H1 (cell line): ENCODE measurements around the gene PCIF1. TPM values are rescaled to one million over a fixed set of nuclear protein-coding genes. Genes with fewer than 3 reads are reported as not detected.

Experiments
- ATF2 ChIP-seq: IDR thresholded peaks from 2 replicates; pipeline ENCODE4 v1.6.1; 2012; ENCODE audit warnings: low read length, inconsistent platforms
- CBX5 ChIP-seq: fragments of 300-800, 300-1000 bp; sonication (generic); IDR thresholded peaks from 2 replicates; pipeline ENCODE4 v1.7.1; 2016; ENCODE audit warnings: antibody characterized with exemption, low read length, low read depth
- KDM1A ChIP-seq: fragments of 200-600, 300-600 bp; sonication (generic); IDR thresholded peaks from 2 replicates; pipeline ENCODE4 v1.7.1; 2016; ENCODE audit warnings: mild to moderate bottlenecking, low read length, borderline replicate concordance
- RAD21 ChIP-seq, 2 experiments: IDR thresholded peaks in 1 of 2; conservative IDR thresholded peaks in 1 of 2; 2 replicates each; pipeline ENCODE4 v1.6.1; 2011; ENCODE audit warnings: low read depth in 2 of 2, low read length in 2 of 2, improper control_type of control experiment in 1 of 2, inconsistent platforms in 1 of 2, mild to moderate bottlenecking in 1 of 2, moderate library complexity in 1 of 2
- polyA plus RNA-seq, 7 experiments: library from polyadenylated mRNA; depleted of rRNA in 3 of 7; stranded (reverse) in 5 of 7; unstranded in 2 of 7; fragments of >200 nt in 5 of 7; fragments of 200-250 nt in 2 of 7; gene quantifications; 1 replicate in 5 of 7; 2 replicates in 1 of 7; 4 replicates in 1 of 7; pipeline versions ENCODE4 v1.2.1 to v1.2.3, GENCODE V29; 2011 to 2013; ENCODE audit warnings: missing spikeins in 2 of 7, mixed read lengths in 2 of 7
- total RNA-seq: library from RNA; stranded (reverse); fragmentation: NEBNext Ultra II Directional; extraction: Animal tissue kit (Norgen Biotek cat#: 25700); gene quantifications from 2 replicates; pipeline ENCODE4 v1.2.1, GENCODE V29; 2021

PCIF1 gene
- total and polyA plus RNA-seq, 2 of the 8 experiments (the other 6 are each of a cell fraction or from before 2014, with no cell fraction given): 30.3 to 30.6 TPM

GRCh38 chr20:45976086-45976485 lies 41.6 kb downstream of the PCIF1 start (continued):
- TF ChIP-seq ATF2 (no peak), KDM1A (no peak), CBX5 (no peak), RAD21 (IDR thresholded peaks at IDR 0.05 in 1 of 2, conservative IDR thresholded peaks at IDR 0.05 in 1 of 2; ENCODE audit: low read depth in 2 of 2, low read length in 2 of 2) (no peak)
